Astrocyte (in vitro differentiated cells and primary cell): ENCODE data around the gene CCDC63. TPM values are rescaled to one million over a fixed set of nuclear protein-coding genes. Genes with fewer than 3 reads are reported as not detected.

Source experiments
- DNase-seq: peaks from one replicate; pipeline ENCODE4 v3.0.0-alpha.2; 2010; ENCODE audit warnings: low read depth
- FAIRE-seq: peaks from 2 replicates; lab custom pipeline; 2011; peaks lifted over from hg19 to GRCh38; lab: Jason Lieb, UNC
- H2AFZ ChIP-seq: 2 replicates; pipeline ENCODE4 v1.6.0; 2012; ENCODE audit warnings: low read depth, low read length, inconsistent platforms
- H3K27ac ChIP-seq: 2 replicates; pipeline ENCODE4 v1.5.1; 2011; ENCODE audit warnings: low read depth, low read length, inconsistent platforms
- H3K27me3 ChIP-seq: 2 replicates; pipeline ENCODE4 v1.6.0; 2011; ENCODE audit warnings: low read length, inconsistent platforms; ENCODE audit not compliant: insufficient read depth
- H3K36me3 ChIP-seq: 2 replicates; pipeline ENCODE4 v1.5.1; 2011; ENCODE audit warnings: low read length, inconsistent platforms; ENCODE audit not compliant: insufficient read depth
- H3K4me1 ChIP-seq: 2 replicates; pipeline ENCODE4 v1.5.1; 2011; ENCODE audit warnings: low read length, inconsistent platforms; ENCODE audit not compliant: insufficient read depth
- H3K4me2 ChIP-seq: 2 replicates; pipeline ENCODE4 v1.6.0; 2012; ENCODE audit warnings: low read length, inconsistent platforms
- H3K4me3 ChIP-seq: 2 replicates; pipeline ENCODE4 v1.5.1; 2011; ENCODE audit warnings: low read depth, mild to moderate bottlenecking, low read length, inconsistent platforms; ENCODE audit not compliant: insufficient read depth
- H3K79me2 ChIP-seq: 2 replicates; pipeline ENCODE4 v1.6.0; 2012; ENCODE audit warnings: mild to moderate bottlenecking, low read length, inconsistent platforms; ENCODE audit not compliant: insufficient read depth
- H3K9ac ChIP-seq: 2 replicates; pipeline ENCODE4 v1.6.0; 2012; ENCODE audit warnings: mild to moderate bottlenecking, low read length, inconsistent platforms
- H3K9me3 ChIP-seq: 2 replicates; pipeline ENCODE4 v1.5.1; 2012; ENCODE audit warnings: low read depth, mild to moderate bottlenecking, low read length, inconsistent platforms; ENCODE audit not compliant: insufficient read depth
- H4K20me1 ChIP-seq: 2 replicates; pipeline ENCODE4 v1.6.0; 2012; ENCODE audit warnings: low read length, inconsistent platforms; ENCODE audit not compliant: insufficient read depth
- H3K27ac Mint-ChIP-seq: one replicate; pipeline ENCODE4 v1.8.0; 2021; ENCODE audit warnings: mild to moderate bottlenecking, mixed read lengths; ENCODE audit not compliant: unreplicated experiment
- H3K27me3 Mint-ChIP-seq: one replicate; pipeline ENCODE4 v1.8.0; 2021; ENCODE audit warnings: low read depth, mixed read lengths; ENCODE audit not compliant: unreplicated experiment
- H3K36me3 Mint-ChIP-seq: one replicate; pipeline ENCODE4 v1.8.0; 2021; ENCODE audit warnings: low read depth, mixed read lengths; ENCODE audit not compliant: unreplicated experiment
- H3K4me1 Mint-ChIP-seq: one replicate; pipeline ENCODE4 v1.8.0; 2021; ENCODE audit warnings: low read depth, mixed read lengths; ENCODE audit not compliant: unreplicated experiment
- H3K4me3 Mint-ChIP-seq: one replicate; pipeline ENCODE4 v1.8.0; 2021; ENCODE audit warnings: mild to moderate bottlenecking, moderate library complexity, mixed read lengths; ENCODE audit not compliant: unreplicated experiment
- H3K9me3 Mint-ChIP-seq: one replicate; pipeline ENCODE4 v1.8.0; 2021; ENCODE audit warnings: mild to moderate bottlenecking, mixed read lengths; ENCODE audit not compliant: unreplicated experiment
- EZH2 ChIP-seq: IDR thresholded peaks from 2 replicates; pipeline ENCODE4 v1.6.1; 2012; ENCODE audit warnings: mild to moderate bottlenecking, low read length, inconsistent platforms; ENCODE audit not compliant: insufficient read depth
- total RNA-seq: library from RNA; stranded (reverse); gene quantifications from 2 replicates; pipeline ENCODE4 v1.2.1, GENCODE V29; 2021
- TF ChIP-seq, protein P1 (sequence below): IDR thresholded peaks from 2 replicates; pipeline ENCODE4 v1.5.1; 2011; ENCODE audit warnings: low read depth, mild to moderate bottlenecking, inconsistent platforms, low read length, moderate library complexity; ENCODE audit not compliant: insufficient read depth

The CCDC63 gene
- total RNA-seq, 1 donor from 2014 or later = 0.30 TPM

DNA sequence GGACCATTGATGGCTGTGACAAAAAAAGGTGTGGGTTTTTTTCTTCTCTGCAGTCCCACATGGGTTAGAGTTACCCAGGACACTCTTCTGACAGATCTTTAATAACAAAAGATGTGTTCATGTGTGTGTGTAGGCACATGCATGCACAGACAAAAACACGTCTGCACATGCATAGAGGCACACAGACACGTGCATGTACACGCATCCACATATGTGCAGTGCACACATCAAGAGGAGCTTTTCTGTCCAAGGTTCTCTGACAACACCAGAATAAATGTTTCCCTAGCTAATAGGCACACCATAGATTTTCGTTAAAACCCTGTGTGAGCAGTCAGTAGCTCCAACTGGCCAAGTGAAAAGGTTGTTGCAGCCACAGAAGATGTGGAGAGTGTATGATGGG, 76.4 kb downstream of the CCDC63 start:
- H3K4me3 Mint-ChIP-seq = no peak overlapping the region
- no peak for TF ChIP-seq EZH2
- TF ChIP-seq, protein P1, sequence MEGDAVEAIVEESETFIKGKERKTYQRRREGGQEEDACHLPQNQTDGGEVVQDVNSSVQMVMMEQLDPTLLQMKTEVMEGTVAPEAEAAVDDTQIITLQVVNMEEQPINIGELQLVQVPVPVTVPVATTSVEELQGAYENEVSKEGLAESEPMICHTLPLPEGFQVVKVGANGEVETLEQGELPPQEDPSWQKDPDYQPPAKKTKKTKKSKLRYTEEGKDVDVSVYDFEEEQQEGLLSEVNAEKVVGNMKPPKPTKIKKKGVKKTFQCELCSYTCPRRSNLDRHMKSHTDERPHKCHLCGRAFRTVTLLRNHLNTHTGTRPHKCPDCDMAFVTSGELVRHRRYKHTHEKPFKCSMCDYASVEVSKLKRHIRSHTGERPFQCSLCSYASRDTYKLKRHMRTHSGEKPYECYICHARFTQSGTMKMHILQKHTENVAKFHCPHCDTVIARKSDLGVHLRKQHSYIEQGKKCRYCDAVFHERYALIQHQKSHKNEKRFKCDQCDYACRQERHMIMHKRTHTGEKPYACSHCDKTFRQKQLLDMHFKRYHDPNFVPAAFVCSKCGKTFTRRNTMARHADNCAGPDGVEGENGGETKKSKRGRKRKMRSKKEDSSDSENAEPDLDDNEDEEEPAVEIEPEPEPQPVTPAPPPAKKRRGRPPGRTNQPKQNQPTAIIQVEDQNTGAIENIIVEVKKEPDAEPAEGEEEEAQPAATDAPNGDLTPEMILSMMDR = no peak

DNA sequence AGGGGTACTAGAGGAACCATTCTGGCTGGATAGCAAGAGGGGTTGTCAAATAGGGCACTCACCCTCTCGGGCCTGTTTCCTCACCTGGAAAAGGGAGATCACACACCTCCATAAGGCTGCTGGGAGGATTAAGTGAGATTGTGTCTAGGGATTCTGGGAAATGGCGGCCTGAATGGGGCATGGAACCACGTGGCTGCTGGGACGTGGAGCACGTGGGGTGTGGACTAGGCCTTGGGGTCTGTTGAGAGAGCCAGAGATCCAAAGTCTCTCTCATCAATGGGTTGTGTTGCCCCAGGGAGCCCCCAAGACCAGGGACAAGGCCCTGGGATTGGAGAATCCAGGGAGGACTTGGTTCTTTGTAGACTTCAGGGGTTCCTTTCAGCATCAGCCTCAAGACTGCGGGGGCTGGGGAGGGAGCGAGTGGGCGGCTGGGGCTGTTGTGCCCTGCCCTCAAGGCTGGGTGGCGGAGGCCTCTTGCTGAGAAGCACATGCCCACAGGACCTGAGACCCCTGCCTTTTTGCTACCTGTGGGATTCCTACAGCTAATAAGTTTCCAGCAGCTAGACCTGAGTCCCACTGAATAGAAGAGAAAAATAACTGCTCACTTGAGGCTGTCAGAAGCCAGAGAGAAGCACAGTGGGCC, 77.0 kb downstream of the CCDC63 start:
- no peaks in the 10 kb centered on the region for H3K36me3 ChIP-seq
- H4K20me1 ChIP-seq = no peaks in the 10 kb centered on the region
- H3K9me3 Mint-ChIP-seq = no peaks in the 10 kb centered on the region
- H3K9ac ChIP-seq = no peak overlapping the region
- no peak overlapping the region for H3K4me2 ChIP-seq
- no peaks in the 10 kb centered on the region for H3K36me3 Mint-ChIP-seq
- H3K9me3 ChIP-seq = no peaks in the 10 kb centered on the region
- no peak overlapping the region for H2AFZ ChIP-seq
- no peak overlapping the region for H3K4me3 ChIP-seq
- no peak overlapping the region for H3K27ac Mint-ChIP-seq
- DNase-seq (no peak), FAIRE-seq (no peak)
- TF ChIP-seq EZH2 = no peak
- TF ChIP-seq, protein P1 = no peak
- peaks cover 5% of the 10 kb centered on the region for H3K27me3 Mint-ChIP-seq
- H3K4me1 Mint-ChIP-seq = peaks cover 14% of the 10 kb centered on the region
- no peak overlapping the region for H3K27ac ChIP-seq
- H3K4me3 Mint-ChIP-seq = no peak overlapping the region
- H3K79me2 ChIP-seq = no peaks in the 10 kb centered on the region
- H3K27me3 ChIP-seq = peaks cover 9% of the 10 kb centered on the region
- peaks cover 11% of the 10 kb centered on the region for H3K4me1 ChIP-seq

More for the DNA sequence above, 76.4 kb downstream of the CCDC63 start:
- H3K27ac ChIP-seq = no peak overlapping the region
- no peak for DNase-seq
- no peak for FAIRE-seq
- peaks cover 7% of the 10 kb centered on the region for H3K27me3 ChIP-seq
- no peak overlapping the region for H3K27ac Mint-ChIP-seq
- no peaks in the 10 kb centered on the region for H3K36me3 ChIP-seq
- H3K4me1 Mint-ChIP-seq = peaks cover 15% of the 10 kb centered on the region
- no peaks in the 10 kb centered on the region for H3K36me3 Mint-ChIP-seq
- no peak overlapping the region for H3K4me3 ChIP-seq
- H2AFZ ChIP-seq = no peak overlapping the region
- peaks cover 11% of the 10 kb centered on the region for H3K4me1 ChIP-seq
- no peak overlapping the region for H3K4me2 ChIP-seq
- no peaks in the 10 kb centered on the region for H4K20me1 ChIP-seq
- no peak overlapping the region for H3K9ac ChIP-seq
- H3K79me2 ChIP-seq = no peaks in the 10 kb centered on the region
- peaks cover 5% of the 10 kb centered on the region for H3K27me3 Mint-ChIP-seq
- no peaks in the 10 kb centered on the region for H3K9me3 ChIP-seq
- no peaks in the 10 kb centered on the region for H3K9me3 Mint-ChIP-seq

DNA sequence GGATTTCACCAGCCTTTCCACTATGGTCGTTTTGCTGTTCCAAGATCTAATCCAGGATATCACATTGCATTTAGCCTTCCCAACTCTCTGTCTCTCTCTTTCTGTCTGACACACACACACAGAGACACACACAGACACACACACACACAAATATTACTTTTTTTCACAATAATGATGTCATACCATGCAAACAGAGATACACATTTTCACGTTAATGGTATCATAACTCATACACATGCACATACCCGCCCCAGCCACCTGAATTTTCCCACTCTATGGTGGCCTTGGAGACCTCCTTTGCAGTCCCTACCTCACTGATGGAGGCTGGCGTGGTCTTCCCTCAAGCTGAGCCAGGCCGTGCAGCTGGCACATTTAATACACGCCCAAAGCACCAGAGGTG, 80.8 kb downstream of the CCDC63 start:
- Mint-ChIP-seq H3K36me3 (no peaks in the 10 kb centered on the region), H3K27me3 (peaks cover 5% of the 10 kb centered on the region), H3K9me3 (no peaks in the 10 kb centered on the region), H3K27ac (no peak overlapping the region), H3K4me3 (no peak overlapping the region), H3K4me1 (peaks cover 2% of the 10 kb centered on the region)
- Histone ChIP-seq H3K36me3 (no peaks in the 10 kb centered on the region), H3K4me1 (no peaks in the 10 kb centered on the region), H3K79me2 (no peaks in the 10 kb centered on the region), H3K27me3 (peaks cover 9% of the 10 kb centered on the region), H3K4me3 (no peak overlapping the region), H4K20me1 (no peaks in the 10 kb centered on the region), H3K4me2 (no peak overlapping the region), H3K9me3 (no peaks in the 10 kb centered on the region), H3K27ac (no peak overlapping the region), H3K9ac (no peak overlapping the region), H2AFZ (no peak overlapping the region)
- DNase-seq (no peak), FAIRE-seq (no peak)
- TF ChIP-seq, protein P1 = no peak
- TF ChIP-seq EZH2 = no peak
